IPS-18c (cell line): ENCODE data around the gene DCST1.

ENCODE experiments used
- H3K4me3 ChIP-seq: 2 replicates; pipeline ENCODE4 v1.7.0; 2013; ENCODE audit warnings: low read depth, mild to moderate bottlenecking, low read length, moderate library complexity; ENCODE audit not compliant: insufficient read depth
- H3K9me3 ChIP-seq: one replicate; pipeline ENCODE4 v1.6.1; 2013; ENCODE audit warnings: mild to moderate bottlenecking, low read length, moderate library complexity; ENCODE audit not compliant: control insufficient read depth, insufficient read depth

DCST1 gene

DNA sequence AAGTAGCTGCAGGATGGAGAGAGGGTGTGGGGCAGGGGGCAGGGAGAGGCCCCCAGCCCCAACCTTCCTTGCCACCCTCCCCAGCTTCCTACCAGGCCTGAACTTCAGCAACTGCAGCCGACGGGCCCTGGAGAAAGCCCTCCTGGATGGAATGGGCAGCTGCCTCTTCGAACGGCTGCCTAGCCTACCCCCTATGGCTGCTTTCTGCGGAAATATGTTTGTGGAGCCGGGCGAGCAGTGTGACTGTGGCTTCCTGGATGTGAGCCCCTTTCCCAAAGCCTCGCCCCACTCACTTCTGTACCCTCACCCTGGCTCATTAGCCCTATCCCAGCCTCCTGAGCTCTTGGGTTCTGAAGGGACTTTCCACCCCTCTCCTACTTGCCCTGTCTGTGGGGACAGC is 23.5 kb downstream of the DCST1 start:
- Histone ChIP-seq H3K4me3 (no peak overlapping the region), H3K9me3 (peaks cover 2% of the 10 kb centered on the region)

DNA sequence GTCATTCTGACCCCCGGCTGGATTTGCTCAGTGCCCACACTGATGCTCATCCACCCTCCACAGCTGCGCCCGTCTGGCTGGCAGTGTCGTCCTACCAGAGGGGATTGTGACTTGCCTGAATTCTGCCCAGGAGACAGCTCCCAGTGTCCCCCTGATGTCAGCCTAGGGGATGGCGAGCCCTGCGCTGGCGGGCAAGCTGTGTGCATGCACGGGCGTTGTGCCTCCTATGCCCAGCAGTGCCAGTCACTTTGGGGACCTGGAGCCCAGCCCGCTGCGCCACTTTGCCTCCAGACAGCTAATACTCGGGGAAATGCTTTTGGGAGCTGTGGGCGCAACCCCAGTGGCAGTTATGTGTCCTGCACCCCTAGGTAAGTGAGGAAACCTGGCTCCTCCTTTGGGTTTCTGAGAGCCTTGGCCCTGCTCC is 24.2 kb downstream of the DCST1 start:
- H3K4me3 ChIP-seq: no peak overlapping the region
- peaks cover 2% of the 10 kb centered on the region for H3K9me3 ChIP-seq

DNA sequence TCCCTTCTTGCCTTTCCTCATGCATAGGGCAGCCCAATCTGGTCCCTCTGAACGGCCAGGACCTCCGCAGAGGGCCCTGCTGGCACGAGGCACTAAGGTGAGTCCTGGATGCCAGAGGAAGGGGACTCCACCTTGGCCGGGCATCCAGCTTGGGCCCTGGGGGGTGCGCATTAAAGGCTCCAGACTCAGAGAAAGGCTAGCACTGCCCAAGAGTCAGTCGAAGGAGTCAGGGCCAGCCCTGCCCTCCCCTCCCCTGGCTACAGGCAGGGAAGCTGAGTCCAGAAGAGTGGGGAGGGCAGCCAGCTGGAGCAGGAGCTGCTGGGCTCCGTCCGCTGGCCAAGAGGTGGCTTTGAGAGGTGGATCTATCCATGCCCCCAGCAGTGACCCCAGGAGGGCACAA is 27.1 kb downstream of the DCST1 start:
- peaks cover 2% of the 10 kb centered on the region for H3K9me3 ChIP-seq
- H3K4me3 ChIP-seq: no peak overlapping the region

DNA sequence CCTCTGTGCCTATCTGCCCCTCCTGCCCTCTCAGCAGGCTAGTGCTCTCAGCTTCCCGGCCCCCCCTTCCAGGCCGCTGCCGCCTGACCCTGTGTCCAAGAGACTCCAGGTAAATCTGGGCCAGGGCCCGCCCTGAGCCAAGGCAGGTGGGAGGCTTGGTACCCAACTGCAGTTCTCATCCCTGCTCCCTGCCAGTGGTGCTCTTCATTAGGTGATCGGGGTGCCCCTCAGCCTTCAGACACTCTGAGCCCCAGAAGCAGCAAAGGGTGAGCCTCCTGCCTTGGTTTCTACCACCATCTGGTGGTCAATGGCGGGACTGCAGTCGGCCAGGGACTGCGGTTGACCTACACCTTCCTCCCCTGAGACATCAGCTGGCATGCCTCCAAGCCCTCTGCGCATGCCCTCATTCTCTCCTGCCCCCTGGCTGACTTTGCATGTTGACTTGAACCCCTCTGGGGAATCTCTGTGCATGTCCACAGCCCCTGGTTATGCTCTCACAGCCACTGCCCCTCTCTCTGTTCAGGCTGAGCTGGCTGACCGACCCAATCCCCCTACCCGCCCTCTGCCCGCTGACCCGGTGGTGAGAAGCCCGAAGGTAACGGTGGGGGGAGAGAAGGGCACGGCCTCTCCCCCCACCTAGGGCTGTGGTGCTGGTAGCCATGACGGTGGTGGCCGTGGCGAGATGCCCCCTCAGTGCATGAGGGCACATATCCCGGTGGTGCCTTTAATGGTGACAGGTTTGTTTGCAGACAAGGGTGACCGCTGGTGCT is 27.9 kb downstream of the DCST1 start:
- H3K4me3 ChIP-seq: peak overlapping the region; percentile 90
- peaks cover 2% of the 10 kb centered on the region for H3K9me3 ChIP-seq

DNA sequence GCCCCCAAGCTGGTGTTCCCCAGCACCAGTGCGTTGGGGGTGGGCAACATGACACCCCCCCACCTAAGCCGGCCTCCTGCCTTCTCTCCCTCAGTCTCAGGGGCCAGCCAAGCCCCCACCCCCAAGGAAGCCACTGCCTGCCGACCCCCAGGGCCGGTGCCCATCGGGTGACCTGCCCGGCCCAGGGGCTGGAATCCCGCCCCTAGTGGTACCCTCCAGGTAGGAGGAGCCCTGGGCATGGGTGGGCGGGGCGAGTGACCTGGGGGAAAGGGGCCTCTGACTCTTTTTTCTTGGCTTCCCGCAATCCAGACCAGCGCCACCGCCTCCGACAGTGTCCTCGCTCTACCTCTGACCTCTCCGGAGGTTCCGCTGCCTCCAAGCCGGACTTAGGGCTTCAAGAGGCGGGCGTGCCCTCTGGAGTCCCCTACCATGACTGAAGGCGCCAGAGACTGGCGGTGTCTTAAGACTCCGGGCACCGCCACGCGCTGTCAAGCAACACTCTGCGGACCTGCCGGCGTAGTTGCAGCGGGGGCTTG is 28.6 kb downstream of the DCST1 start:
- Histone ChIP-seq H3K4me3 (peak overlapping the region; percentile 90), H3K9me3 (peaks cover 2% of the 10 kb centered on the region)

DNA sequence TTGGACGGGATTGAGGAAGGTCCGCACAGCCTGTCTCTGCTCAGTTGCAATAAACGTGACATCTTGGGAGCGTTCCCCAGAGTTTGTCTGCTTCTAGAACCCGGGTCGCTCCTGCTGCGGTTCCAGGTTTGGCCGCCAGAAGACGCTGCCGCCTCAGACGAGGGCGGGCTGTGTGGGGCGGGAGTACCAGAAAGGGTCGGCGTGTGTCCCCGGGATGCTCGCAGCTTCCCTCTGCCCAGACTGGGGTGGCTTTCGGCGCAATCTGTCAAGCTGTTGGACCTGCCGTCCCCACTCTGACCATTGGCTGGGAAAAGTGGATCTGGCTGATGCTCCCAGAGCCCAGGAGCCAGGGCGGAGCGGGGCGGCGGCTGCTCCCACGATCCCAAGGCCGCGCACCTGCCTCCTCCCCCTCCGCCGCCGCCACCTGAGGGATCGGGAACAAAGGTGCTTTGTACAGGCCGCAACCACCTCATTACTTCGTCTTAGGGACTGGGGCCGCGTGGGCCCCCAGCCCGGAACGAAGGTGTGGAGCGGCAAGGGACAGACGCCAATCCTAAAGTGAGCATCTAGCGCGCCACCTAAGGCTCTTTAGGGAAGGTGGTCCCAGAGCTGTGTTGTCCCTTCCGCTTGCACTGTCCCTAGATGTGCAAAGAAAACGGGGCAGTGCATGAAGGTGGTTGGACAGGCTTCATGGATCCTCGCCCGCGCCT is 29.2 kb downstream of the DCST1 start:
- H3K4me3 ChIP-seq: peak overlapping the region; percentile 90
- H3K9me3 ChIP-seq: peaks cover 2% of the 10 kb centered on the region

DNA sequence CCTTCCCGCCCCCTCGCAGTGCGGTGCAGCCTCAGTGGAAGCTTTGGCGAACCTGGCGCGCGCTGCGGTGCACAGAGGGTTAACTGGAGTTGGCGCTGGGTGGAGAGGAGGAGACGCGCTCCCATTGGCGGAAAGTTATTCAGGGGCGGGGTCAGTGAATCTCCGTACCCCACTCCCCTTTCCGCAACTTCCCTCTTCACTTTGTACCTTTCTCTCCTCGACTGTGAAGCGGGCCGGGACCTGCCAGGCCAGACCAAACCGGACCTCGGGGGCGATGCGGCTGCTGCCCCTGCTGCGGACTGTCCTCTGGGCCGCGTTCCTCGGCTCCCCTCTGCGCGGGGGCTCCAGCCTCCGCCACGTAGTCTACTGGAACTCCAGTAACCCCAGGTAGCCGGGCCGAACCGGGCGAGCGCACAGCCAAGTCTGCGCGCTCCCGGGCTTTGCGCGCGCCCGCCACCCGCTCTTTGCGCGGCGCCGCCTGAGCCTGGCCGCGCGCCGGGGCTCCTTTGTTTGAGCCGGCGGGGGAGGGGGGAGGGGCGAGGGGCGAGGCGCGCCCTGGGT is 30.0 kb downstream of the DCST1 start, which contains the start of gene EFNA4:
EFNA4 (plus strand) TSS at position 191 of the 561 bp plus-strand sequence; CDS start at position 275, 84 bp downstream.
- peak within 1 kb of the TSS; percentile 90 for H3K4me3 ChIP-seq
- peaks cover 2% of the 10 kb centered on the region for H3K9me3 ChIP-seq

DNA sequence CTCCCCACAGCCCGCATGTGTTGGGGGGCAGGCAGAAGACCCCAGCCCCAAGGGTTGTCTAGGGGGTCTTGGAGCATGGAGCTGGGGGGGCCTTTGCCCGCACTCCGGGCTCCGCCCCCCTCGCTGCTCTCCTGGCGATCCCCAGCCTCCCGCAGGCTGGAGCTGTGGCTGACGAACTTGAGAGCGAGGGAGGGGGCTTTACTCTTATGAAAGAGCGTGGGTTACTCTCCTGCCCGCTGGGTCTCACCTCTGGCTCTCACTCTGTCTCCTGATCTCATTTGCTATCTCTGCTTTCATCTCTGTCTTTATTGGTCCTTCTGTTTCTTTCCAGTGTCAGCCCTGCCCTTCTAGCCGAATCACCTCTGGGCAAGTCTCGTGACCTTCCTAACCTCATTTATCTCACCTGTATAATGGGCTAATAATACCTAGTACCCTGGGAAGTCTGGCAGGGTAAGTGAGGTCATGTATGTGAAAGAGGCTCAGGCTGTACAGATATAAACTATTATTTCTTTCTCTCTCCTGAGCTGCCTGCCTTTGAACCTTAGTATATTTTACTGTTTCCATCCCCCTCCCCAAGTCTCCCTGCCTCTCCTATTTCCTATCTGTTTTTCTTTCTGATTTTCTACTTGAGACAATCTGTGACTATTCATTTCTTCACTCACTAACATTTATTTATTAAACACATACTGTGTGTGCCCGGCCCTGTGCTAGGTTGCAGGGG is 30.6 kb downstream of the DCST1 start:
- peaks cover 2% of the 10 kb centered on the region for H3K9me3 ChIP-seq
- H3K4me3 ChIP-seq: peak overlapping the region; percentile 90

DNA sequence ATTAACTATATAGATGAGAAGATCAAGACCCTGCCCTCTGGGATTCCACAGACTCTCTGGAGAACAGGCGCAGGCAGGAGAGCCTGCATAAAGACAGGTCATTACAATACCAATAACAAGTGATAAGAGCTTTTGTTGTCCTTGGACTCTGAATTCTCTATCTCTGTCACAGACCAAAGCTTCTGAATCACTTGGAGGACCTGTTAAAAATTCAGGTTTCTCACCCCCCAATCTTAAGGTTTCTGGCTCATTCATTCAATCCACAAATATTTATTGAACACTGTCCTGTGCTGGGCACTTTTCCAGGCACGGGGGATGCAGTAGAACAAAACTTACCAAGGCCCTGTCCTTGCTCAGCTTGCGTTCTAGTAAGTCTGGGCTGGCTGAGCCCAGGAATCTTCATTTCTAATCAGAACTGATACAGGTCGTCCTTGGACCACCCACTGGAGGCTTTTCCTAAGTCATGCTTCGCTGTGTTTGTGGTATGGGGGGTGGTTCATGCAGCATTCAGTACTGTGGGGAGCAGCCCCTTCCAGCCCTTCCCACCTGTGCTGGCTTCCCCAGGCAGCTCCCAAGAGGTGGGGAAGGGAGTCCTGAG is 31.3 kb downstream of the DCST1 start:
- H3K4me3 ChIP-seq: no peak overlapping the region
- H3K9me3 ChIP-seq: peaks cover 1% of the 10 kb centered on the region

DNA sequence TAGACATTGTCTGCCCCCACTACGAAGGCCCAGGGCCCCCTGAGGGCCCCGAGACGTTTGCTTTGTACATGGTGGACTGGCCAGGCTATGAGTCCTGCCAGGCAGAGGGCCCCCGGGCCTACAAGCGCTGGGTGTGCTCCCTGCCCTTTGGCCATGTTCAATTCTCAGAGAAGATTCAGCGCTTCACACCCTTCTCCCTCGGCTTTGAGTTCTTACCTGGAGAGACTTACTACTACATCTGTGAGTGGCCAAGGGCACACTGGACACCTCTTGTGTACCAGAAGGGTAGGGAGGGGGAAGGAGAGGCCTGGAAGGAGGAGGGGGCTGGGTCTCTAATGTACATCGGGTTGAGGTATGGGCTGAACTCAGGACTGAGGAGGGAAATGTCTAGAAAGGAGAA is 33.2 kb downstream of the DCST1 start:
- Histone ChIP-seq H3K9me3 (no peaks in the 10 kb centered on the region), H3K4me3 (no peak overlapping the region)

DNA sequence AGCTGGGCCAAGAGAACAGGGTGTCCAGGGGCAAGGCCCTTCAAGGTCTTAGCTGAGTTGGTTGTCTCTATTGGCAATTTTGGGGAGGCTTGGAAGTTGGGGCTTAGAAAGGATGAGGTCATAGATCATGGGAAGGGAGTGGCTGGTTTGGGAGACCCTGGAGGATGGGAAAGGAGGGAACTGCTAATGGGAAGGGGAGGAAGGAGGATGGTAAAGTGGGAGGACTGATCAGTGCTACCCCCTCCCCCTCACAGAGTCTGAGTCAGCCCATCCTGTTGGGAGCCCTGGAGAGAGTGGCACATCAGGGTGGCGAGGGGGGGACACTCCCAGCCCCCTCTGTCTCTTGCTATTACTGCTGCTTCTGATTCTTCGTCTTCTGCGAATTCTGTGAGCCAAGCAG is 35.0 kb downstream of the DCST1 start:
- Histone ChIP-seq H3K9me3 (no peaks in the 10 kb centered on the region), H3K4me3 (no peak overlapping the region)

DNA sequence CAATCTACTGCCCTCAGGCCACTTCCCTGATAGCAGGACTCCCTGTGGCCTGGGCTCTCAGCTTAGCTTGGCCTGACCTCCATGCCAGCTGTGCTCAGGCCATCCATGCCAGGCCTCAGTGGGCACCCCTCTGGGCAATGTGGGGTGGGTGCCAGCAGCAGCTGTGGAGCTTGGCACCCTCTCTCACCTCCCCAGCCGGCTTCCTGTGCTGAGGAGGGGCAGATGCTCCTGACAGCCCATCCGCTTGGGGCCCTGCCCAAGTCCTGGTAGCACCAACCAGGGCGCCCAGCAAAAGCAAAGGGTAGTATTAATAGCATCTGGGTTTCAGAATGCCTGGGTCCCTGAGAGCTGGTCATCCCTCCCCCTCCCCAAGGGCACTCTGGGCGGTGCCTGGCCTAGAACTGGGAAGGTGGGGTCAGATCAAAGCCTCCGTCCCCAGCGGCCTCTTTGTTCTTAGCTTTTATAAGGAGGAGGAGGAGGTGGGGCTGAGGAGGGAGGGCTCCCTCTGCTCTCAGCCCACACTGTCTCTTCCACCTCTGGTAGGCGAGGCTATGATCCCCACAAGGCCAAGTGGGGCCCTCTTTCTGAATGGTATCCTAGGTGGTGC is 36.0 kb downstream of the DCST1 start:
- H3K4me3 ChIP-seq: peak overlapping the region; percentile 44; the same call in 1 of the 2 replicates
- no peaks in the 10 kb centered on the region for H3K9me3 ChIP-seq

DNA sequence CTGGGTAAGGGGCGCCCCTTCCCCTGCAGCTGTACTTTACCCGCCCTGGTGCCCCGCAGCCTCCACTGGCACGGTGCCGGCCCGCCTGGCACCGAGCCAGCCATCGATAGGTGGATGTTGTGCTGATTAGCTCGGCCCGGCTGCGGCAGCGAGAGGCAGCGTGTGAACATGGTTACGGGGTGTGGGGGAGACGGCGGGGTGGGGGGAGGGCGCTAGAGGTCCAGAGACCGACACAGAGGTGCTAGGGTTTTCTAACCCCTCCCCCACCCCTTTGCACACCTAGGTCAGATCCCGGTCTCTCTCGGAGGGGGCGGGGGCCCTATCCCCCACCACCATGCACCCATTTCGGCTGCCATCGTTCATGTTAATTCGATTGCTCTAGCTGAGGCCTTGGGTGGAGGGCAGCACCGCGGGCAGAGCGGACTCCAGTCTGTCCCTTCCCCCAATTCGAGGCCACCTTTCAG is 36.6 kb downstream of the DCST1 start:
- Histone ChIP-seq H3K4me3 (peak overlapping the region; percentile 44), H3K9me3 (no peaks in the 10 kb centered on the region)

DNA sequence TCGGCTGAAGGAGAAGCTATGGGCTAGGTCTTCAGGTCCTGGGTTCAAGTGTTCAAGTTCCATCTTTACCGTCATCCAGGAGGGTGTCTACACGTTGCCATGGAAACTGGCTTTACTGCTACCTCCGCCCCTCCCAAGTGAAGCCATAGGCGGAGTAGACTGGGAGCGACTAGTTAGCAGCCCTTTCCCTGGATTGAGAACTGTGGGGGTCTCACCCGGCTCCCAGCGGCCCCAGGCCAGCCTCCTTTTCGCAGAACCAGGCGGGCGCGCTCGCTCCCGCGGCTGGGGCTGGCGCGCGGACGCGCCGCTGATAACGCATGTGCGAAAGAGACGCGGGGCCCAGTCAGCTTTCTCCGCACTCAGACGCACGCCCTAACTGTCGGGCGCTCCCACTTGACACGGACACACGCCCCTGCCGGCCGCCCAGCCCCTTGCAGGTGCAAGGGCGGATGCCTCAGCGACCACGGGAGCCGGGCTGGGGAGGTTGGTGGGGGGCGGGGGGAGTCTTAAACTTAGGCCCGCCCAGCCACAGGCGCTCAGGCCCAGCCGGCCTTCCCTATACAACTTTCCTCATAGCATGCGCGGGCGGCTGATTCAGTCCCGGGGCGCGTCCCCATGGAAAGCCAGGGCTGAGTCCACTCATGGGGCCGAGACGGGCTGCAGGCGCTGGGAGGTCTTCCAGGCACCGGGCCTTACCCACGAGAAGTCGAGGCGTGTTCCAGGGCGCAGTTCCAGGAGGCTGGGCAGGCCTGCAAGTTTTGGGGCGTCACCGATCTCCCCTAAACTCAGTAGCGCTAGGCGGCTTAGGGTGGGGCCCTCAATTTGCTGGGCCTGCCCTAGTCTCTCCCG is 37.3 kb downstream of the DCST1 start:
- Histone ChIP-seq H3K9me3 (no peaks in the 10 kb centered on the region), H3K4me3 (peak overlapping the region; percentile 44)

DNA sequence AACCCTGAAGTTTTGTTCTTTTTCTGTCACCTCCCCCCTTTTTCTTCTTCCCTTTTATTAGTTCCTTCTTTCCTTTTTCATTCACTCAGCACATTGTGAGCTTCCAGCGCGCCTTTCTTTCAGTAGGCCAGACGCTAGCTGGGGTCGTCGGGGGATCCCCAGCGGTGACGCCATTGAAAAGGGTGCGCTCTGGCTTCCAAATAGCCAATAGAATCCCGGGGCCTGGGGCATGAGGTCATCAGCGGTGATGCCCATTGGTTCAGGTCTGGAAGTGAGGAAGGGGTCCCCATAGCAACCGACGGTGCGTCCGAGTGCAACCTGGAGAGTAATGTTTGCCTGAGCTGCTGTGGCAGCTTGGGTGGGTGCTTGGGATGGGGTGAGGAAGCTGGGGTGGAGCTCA is 38.1 kb downstream of the DCST1 start:
- peak overlapping the region; percentile 44 for H3K4me3 ChIP-seq

More for the DNA sequence above, 38.1 kb downstream of the DCST1 start:
- H3K9me3 ChIP-seq: no peaks in the 10 kb centered on the region
